Measurements from ENCODE around the gene WIPF1. TPM values are rescaled to one million over a fixed set of nuclear protein-coding genes. Genes with fewer than 3 reads are reported as not detected.

The WIPF1 gene
- total RNA-seq, 1 experiment from 2014 or later = 0.59 TPM

- no peak for TF ChIP-seq CBX3 (IDR thresholded peaks at IDR 0.05; ENCODE audit: low read depth)
- TF ChIP-seq CEBPB (IDR thresholded peaks at IDR 0.05; ENCODE audit: low read depth) = no peak
- TF ChIP-seq, protein P1, sequence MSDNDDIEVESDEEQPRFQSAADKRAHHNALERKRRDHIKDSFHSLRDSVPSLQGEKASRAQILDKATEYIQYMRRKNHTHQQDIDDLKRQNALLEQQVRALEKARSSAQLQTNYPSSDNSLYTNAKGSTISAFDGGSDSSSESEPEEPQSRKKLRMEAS (IDR thresholded peaks at IDR 0.05) = no peak
- TF ChIP-seq YY1 (IDR thresholded peaks at IDR 0.05; ENCODE audit: extremely low read depth, insufficient replicate concordance, low read depth, low read length) = no peak
- TF ChIP-seq POLR2AphosphoS5 (IDR thresholded peaks at IDR 0.05; ENCODE audit: low read depth, low read length) = no peak
- no peak overlapping the region for H3K27ac ChIP-seq (ENCODE audit: low read depth, low read length)
- ChIA-PET POLR2A (no interaction called here), RAD21 (ENCODE audit: low non-redundant PET in 1 of 2, low total read pairs in 2 of 2, uncharacterized antibody in 2 of 2, unreplicated experiment in 2 of 2) (no interaction called here), CTCF (no interaction called here)
- H3K4me2 ChIP-seq (ENCODE audit: low read length) = no peak overlapping the region
- no TSS peak for BruUV-seq (replicated peaks)
- intact Hi-C loops (cut with micrococcal nuclease) = no loop called here
- no peaks in the 10 kb centered on the region for H3K4me1 ChIP-seq (ENCODE audit: control insufficient read depth in 1 of 2, insufficient read depth in 2 of 2, low read length in 2 of 2)
- H3K79me2 ChIP-seq (ENCODE audit: insufficient read depth, low read length) = no peaks in the 10 kb centered on the region
- H3K4me3 ChIP-seq (replicated peaks in 1 of 2; ENCODE audit: low read depth in 1 of 2, low read length in 2 of 2) = no peak overlapping the region
- H3K27me3 ChIP-seq (ENCODE audit: insufficient read depth, low read length) = no peaks in the 10 kb centered on the region
- DNase-seq (ENCODE audit: low read depth, low spot score) = no peak
- no peaks in the 10 kb centered on the region; the same call in 1 of the 2 replicates for H3K9me2 ChIP-seq (ENCODE audit: insufficient read depth)
- H2AFZ ChIP-seq (ENCODE audit: low read depth, low read length, poor library complexity, severe bottlenecking) = no peak overlapping the region
- H4K20me1 ChIP-seq (ENCODE audit: insufficient read depth) = no peaks in the 10 kb centered on the region
- H3K9me3 ChIP-seq (ENCODE audit: control insufficient read depth in 1 of 2, insufficient read depth in 1 of 2, low read depth in 1 of 2, low read length in 2 of 2) = no peaks in the 10 kb centered on the region
- no peak for ATAC-seq
- no peaks in the 10 kb centered on the region for H3K36me3 ChIP-seq (ENCODE audit: control insufficient read depth in 1 of 2, insufficient read depth in 2 of 2, low read length in 2 of 2)
- no peak overlapping the region for H3K9ac ChIP-seq (ENCODE audit: low read length)
These were observed 32.5 kb upstream of the WIPF1 start for GRCh38 chr2:174630107-174630506.

GRCh38 chr2:174629506-174629905 is 31.9 kb upstream of the WIPF1 start:
- BruUV-seq (replicated peaks) = no TSS peak
- Histone ChIP-seq H3K27ac (ENCODE audit: low read depth, low read length) (no peak overlapping the region), H3K4me3 (replicated peaks in 1 of 2; ENCODE audit: low read depth in 1 of 2, low read length in 2 of 2) (no peak overlapping the region), H3K9ac (ENCODE audit: low read length) (no peak overlapping the region), H3K4me2 (ENCODE audit: low read length) (no peak overlapping the region), H2AFZ (ENCODE audit: low read depth, low read length, poor library complexity, severe bottlenecking) (no peak overlapping the region), H4K20me1 (ENCODE audit: insufficient read depth) (no peaks in the 10 kb centered on the region), H3K9me2 (ENCODE audit: insufficient read depth) (no peaks in the 10 kb centered on the region; the same call in 1 of the 2 replicates), H3K4me1 (ENCODE audit: control insufficient read depth in 1 of 2, insufficient read depth in 2 of 2, low read length in 2 of 2) (no peaks in the 10 kb centered on the region), H3K36me3 (ENCODE audit: control insufficient read depth in 1 of 2, insufficient read depth in 2 of 2, low read length in 2 of 2) (no peaks in the 10 kb centered on the region), H3K79me2 (ENCODE audit: insufficient read depth, low read length) (no peaks in the 10 kb centered on the region), H3K9me3 (ENCODE audit: control insufficient read depth in 1 of 2, insufficient read depth in 1 of 2, low read depth in 1 of 2, low read length in 2 of 2) (no peaks in the 10 kb centered on the region), H3K27me3 (ENCODE audit: insufficient read depth, low read length) (no peaks in the 10 kb centered on the region)
- DNase-seq (ENCODE audit: low read depth, low spot score) (no peak), ATAC-seq (no peak)
- ChIA-PET RAD21 (ENCODE audit: low non-redundant PET in 1 of 2, low total read pairs in 2 of 2, uncharacterized antibody in 2 of 2, unreplicated experiment in 2 of 2) (no interaction called here), POLR2A (no interaction called here), CTCF (no interaction called here)
- intact Hi-C loops (cut with micrococcal nuclease) = no loop called here
- TF ChIP-seq SIN3A (IDR thresholded peaks at IDR 0.05; ENCODE audit: low read depth) (no peak), CBX3 (IDR thresholded peaks at IDR 0.05; ENCODE audit: low read depth) (no peak), EZH2phosphoT487 (IDR thresholded peaks at IDR 0.05; ENCODE audit: borderline replicate concordance) (no peak), POLR2A (IDR thresholded peaks at IDR 0.05; ENCODE audit: borderline replicate concordance, extremely low read depth, insufficient read depth, insufficient read length) (no peak), ZBTB33 (IDR thresholded peaks at IDR 0.05; ENCODE audit: extremely low read depth, insufficient replicate concordance, low read length) (no peak)
- TF ChIP-seq, protein P2, sequence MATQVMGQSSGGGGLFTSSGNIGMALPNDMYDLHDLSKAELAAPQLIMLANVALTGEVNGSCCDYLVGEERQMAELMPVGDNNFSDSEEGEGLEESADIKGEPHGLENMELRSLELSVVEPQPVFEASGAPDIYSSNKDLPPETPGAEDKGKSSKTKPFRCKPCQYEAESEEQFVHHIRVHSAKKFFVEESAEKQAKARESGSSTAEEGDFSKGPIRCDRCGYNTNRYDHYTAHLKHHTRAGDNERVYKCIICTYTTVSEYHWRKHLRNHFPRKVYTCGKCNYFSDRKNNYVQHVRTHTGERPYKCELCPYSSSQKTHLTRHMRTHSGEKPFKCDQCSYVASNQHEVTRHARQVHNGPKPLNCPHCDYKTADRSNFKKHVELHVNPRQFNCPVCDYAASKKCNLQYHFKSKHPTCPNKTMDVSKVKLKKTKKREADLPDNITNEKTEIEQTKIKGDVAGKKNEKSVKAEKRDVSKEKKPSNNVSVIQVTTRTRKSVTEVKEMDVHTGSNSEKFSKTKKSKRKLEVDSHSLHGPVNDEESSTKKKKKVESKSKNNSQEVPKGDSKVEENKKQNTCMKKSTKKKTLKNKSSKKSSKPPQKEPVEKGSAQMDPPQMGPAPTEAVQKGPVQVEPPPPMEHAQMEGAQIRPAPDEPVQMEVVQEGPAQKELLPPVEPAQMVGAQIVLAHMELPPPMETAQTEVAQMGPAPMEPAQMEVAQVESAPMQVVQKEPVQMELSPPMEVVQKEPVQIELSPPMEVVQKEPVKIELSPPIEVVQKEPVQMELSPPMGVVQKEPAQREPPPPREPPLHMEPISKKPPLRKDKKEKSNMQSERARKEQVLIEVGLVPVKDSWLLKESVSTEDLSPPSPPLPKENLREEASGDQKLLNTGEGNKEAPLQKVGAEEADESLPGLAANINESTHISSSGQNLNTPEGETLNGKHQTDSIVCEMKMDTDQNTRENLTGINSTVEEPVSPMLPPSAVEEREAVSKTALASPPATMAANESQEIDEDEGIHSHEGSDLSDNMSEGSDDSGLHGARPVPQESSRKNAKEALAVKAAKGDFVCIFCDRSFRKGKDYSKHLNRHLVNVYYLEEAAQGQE (IDR thresholded peaks at IDR 0.05; ENCODE audit: low read depth) = no peak

Data from HCT116 (cell line).